RPMI7951 (cell line): Measurements from ENCODE around the gene BTG2. TPM values are rescaled to one million over a fixed set of nuclear protein-coding genes. Genes with fewer than 3 reads are reported as not detected.
A peak's percentile ranks its signal among the peaks of the same experiment; 100 is the strongest.
"Not testable (repeated sequence)": the region's sequence is repeated elsewhere in the genome, so short reads cannot be mapped to it uniquely, and the experiment has no call there.

Experiments used
- DNase-seq: peaks from one replicate; pipeline ENCODE4 v3.0.0-alpha.2; 2012; ENCODE audit warnings: low read depth
- total RNA-seq: library from RNA; depleted of rRNA; stranded (reverse); fragments of >200 nt; shearing (Covaris generic); gene quantifications from 2 replicates; pipeline ENCODE4 v1.2.3, GENCODE V29; 2014

BTG2 gene
- total RNA-seq, 1 experiment from 2014 or later: 0.60 TPM

DNA sequence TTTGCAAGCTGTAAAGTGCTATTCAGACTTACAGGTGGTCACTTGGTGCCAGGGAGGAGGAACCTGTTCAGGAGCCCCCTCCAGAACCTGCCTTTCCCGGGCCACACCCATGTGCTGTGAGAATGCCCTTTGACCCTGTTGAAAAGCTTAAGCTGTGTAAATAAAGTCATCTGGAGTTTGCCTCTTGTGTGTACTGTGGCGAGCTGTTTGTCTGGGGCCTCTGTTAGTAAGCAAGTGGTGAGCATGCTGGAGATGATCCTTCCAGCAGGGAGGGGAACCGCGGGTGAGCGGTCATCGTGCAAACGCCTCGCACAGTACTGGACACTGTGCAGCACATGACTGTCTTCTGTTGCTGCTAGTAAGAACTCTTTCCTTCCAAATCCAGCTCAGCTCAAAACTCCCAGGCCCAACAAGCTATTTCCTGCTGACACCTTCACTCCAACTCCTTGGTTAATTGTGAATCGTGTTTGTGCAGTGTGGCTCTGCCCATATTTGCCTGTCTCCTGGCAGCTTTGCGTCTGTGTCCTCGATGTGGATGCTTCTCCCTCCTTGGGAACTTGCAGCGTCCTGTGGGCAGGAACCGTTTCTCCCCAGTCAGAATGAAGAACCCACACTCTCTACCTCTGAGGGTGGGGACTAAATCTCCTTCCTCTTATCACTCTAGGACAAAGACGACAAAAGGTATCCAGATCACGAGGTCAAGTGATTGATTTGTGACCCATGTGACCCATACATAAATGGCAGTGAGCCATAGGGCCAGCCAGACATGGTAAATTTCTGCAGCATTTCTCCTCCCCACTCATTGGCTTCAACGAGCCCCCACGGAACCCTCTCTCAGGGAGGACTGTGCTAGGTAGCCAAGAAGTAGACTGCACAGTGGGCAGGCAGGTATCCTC lies 13.9 kb upstream of the BTG2 start:
- DNase-seq: no peak

DNA sequence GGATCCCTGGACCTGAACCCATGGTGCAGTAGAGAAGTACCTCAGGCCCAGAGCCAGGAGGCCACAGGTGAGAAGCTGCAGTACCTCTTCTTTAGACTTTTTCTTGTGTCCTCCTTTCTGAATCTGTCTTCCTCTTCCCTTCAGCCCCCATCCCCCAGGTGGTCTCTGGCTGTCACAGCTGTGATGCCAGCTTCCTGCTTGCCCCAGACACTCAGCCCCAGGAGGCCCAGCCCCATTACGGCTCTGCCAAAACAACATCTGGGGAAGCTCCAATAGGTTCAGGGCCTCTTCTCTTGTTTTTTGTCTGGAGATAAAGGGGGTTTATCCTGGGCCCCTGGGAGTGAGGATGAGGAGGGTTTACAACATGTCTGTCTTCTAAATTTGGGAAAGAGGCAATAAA lies 9.5 kb upstream of the BTG2 start:
- no peak for DNase-seq

DNA sequence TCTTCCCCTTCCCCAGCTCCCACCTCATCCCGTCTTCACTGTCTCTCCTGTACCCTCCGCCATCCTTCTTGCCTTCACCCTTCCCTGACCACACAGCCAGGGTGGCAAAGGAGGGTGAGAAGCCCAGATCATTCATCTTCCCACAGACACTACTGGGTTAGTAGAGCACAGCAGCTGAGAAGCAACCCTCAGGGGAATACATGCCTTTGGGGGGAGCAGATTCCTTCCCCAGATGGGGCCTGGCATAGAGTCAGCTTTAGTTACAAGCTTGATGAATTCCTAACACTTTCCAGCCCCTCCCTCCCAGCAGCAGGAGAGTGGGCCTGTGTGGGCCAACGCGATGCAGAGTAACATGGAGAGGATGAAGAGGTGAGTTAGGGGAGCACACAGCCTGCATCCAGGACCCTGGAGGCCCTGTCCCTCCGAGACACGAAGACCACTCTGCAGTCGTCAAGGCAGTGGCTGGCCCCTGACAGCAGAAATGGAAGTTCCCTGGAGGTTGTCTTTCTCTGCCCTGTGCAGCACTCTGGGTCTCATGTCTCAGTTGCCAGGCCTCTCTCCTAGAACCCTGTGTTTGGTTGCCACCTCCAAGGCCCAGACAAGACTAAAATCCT lies 8.8 kb upstream of the BTG2 start:
- no peak for DNase-seq

DNA sequence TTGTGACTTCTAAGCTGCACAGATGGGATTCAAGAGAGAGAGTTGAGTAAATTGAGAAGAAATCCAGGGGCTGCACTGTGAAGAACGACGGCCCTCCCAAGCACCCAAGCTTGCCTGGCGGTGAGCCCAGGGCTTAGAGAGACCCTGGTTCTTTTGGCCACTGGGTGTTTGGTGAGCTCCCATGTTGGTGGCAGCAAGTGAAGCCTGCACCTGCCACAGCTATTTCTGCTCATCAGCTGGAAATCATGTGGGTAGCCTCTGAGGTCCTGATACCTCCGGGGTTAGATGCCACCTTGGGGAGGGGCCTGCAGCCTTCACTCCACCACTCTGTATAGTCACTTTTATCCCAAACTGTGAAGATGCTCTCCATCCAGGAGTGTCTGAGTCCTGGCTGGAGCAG lies 6.2 kb upstream of the BTG2 start:
- no peak for DNase-seq

DNA sequence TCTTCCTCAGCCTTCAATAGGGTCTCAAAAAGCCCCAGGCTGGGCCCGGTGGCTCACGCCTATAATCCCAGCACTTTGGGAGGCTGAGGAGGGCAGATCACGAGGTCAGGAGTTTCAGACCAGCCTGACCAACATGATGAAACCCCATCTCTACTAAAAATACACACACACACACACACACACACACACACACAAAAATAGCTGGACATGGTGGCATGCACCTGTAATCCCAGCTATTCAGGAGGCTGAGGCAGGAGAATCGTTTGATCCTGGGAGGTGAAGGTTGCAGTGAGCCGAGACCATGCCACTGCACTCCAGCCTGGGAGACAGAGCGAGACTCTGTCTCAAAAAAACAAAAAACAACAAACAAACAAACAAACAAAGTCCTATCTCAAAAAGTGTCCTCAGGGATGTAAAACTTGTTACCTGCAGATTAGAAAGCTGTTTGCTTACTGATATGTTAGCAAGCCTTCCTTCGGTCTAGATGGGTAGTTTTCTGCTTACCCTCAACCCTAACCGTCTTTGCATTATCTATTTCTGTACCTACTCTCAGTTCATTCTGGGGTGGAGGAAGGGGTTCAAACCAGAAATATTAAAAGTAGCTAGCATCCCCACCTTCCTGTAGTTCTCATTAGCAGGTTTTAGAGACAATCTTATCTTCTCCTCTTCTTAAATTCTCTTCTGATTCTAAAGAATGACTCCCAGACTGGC lies 5.4 kb upstream of the BTG2 start:
- DNase-seq: not testable (repeated sequence)

DNA sequence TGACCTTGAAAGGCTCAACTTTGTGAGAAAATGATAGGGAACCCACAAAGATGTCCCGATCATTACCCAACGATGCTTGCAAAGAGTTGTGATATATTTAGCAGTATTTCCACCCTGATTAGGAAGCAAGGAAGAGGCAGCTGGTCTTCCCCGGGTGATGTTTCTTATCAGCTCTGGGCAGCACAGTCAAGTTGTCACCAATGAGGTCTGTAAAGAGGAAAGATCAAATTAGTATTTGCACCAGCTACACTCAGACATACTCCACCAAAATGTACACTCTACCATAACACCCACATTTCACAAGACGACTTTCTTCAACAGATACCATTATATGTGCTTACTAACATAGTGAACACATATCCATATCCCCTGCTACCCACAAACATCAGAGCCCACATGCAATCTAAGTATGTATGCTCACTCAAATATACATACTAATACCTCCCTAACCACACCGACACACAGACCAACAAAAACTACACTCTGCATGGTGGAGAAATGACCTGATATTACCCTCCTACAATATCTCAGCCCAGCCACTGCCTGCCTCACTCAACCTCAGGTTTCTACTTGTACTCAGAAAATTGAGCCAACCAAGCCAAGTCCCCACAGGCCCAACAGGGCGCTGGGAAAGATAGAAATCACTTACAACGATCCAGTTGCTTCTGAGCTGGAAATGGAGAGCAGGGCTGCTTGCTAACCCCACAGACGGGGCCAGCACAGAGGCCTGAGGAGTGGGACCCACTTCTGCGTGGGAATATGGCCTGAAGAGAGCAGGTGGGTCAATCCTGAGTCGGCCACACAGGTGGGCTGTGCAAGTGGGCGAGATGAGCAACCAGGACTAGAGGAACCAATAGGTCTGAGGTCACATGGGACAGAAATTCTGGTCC lies 4.6 kb upstream of the BTG2 start:
- DNase-seq: no peak

DNA sequence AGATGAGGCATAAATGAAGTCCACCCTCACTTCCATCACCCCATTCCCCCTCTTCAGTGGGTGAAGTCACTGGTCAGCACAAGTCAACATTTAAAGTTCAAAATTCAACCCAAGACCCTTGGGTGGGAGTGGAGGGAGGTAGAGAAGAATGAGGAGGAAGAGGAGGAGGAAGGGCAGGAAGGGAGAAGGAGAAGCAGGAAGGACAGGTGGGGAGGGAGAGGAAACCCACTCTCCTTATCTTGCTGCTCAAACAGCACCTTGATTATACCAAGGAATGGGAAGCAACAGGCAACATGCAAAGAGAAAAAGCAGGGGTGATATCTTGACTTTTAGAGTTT lies 4.0 kb upstream of the BTG2 start:
- no peak for DNase-seq

DNA sequence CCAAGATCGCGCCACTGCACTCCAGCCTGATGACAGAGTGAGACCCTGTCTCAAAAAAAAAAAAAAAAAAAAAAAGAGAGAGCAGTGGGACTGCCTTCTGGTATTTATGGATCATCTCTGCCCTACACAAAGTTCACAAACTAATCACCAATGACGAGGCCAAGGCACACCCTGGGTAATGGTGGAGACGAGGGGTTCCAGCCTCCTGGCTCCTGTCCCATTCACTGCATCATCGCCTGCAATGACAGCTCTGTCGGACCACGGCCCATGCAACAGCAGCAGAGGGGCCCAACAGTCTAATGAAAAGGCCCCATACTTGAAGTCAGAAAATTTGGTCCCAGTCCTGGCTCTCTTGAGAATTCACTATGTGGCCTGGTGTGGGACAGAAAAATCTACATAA lies 2.9 kb upstream of the BTG2 start:
- DNase-seq: no peak

DNA sequence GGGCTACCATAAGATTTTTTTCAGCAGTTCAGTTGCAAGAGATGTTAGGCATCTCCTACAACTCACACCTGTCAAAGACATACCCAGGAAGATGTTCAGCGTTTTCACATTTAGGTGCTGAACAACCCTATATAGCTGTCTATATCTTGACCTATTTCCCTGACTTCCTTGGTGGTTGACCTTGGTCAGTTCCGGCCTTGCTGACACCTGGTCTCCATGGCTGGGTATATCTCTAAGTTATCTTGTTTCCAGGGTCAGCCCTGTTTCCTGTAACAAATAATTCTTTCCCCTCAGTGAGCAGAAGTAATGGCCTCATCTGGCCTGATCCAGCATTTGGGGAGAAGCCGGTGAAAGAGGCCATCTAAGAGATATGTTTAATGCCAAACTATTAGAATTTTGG lies 2.4 kb upstream of the BTG2 start:
- no peak for DNase-seq

DNA sequence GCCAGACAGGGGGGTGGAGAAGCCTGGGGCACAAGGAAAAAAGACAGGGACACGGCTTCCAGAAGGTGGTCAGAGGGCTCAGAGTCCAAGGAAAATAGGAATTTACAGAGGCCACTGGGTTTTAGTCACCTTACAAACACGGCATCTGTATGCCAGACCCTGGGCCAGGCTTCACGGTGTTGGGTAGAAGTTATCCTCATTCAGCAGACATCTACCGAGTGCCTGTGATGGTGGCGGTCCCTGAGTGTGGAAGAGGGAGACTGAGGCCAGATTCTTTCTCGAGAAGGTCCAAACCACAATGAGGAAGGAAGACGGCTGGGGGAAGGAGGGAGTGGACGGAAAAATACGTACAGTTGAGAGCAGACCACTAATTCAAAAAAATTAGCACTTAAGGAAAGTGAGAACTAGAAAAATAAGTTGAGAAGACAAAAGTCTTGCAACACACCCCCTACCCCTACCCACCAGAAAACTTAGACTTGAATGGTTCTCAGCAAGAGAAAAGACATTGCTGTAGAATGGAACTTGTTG lies 864 bp upstream of the BTG2 start:
- DNase-seq: no peak

DNA sequence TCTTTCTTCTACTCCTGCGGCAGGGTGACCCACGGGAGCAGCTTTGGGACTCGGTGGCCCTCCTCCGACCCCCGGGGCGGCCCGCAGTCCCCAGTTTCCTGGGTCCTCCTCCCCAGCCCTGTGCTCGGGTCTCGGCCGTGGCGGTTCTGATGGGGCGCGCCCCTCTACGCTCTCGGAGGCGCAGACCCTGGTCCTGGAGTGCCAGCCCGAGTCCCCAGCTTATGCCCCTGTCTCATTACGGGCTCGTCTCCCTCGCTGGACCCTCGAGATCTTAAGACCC lies 430 bp downstream of the BTG2 start:
- no peak for DNase-seq

DNA sequence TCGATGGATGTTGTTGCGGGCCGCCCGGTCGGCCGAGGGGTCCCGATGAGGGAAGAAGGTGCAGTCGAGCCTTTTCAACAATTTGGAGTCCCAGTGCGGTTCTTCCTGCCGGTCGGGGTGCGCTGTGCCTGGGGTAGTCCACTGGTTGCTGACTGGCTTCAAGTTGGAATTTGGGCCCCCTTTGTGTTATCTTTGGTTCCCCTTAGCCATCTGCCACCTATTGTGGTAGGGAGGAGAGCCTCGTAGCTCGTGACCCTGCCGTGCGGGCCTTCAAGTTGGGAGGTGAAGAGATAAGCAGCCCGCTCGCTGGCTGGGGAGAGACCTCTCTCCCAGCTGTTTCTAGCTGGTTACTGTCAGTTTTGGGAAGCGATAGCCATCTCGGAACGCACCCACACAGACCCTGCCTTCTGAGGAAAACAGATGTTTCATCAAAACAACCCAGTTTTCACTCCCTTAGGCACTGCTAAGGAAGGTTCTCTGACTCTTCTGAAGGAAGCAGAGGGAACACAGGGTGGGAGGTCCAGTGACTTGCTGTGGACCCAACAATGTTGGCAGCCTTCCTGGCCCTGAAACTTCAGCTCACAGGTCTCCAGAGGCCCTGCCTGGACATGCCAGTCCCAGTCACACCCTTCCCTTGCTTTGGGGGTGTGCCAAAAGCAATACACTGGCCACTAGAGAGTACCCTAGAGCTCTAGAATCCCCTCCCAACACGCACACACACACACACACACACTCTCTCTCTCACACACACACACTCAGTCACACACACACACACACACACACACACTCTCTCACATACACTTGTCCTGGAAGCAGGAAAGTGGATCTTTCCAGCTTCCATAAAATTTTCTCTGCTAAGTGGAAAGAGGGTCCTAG lies 1.0 kb downstream of the BTG2 start:
- DNase-seq: peak; percentile 58

DNA sequence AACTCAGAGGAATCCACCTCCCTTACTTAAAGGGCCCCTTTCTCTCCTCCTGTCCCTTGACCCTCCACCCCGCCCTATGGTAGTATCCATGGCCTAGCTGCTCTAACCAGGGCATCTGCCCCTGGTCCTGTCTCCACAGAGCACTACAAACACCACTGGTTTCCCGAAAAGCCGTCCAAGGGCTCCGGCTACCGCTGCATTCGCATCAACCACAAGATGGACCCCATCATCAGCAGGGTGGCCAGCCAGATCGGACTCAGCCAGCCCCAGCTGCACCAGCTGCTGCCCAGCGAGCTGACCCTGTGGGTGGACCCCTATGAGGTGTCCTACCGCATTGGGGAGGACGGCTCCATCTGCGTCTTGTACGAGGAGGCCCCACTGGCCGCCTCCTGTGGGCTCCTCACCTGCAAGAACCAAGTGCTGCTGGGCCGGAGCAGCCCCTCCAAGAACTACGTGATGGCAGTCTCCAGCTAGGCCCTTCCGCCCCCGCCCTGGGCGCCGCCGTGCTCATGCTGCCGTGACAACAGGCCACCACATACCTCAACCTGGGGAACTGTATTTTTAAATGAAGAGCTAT lies 1.7 kb downstream of the BTG2 start:
- no peak for DNase-seq

DNA sequence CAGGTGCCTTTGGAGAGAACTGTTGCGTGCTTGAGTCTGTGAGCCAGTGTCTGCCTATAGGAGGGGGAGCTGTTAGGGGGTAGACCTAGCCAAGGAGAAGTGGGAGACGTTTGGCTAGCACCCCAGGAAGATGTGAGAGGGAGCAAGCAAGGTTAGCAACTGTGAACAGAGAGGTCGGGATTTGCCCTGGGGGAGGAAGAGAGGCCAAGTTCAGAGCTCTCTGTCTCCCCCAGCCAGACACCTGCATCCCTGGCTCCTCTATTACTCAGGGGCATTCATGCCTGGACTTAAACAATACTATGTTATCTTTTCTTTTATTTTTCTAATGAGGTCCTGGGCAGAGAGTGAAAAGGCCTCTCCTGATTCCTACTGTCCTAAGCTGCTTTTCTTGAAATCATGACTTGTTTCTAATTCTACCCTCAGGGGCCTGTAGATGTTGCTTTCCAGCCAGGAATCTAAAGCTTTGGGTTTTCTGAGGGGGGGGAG lies 2.4 kb downstream of the BTG2 start:
- no peak for DNase-seq

DNA sequence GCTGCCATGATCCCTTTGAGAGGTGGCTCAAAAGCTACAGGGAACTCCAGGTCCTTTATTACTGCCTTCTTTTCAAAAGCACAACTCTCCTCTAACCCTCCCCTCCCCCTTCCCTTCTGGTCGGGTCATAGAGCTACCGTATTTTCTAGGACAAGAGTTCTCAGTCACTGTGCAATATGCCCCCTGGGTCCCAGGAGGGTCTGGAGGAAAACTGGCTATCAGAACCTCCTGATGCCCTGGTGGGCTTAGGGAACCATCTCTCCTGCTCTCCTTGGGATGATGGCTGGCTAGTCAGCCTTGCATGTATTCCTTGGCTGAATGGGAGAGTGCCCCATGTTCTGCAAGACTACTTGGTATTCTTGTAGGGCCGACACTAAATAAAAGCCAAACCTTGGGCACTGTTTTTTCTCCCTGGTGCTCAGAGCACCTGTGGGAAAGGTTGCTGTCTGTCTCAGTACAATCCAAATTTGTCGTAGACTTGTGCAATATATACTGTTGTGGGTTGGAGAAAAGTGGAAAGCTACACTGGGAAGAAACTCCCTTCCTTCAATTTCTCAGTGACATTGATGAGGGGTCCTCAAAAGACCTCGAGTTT lies 3.1 kb downstream of the BTG2 start:
- no peak for DNase-seq

DNA sequence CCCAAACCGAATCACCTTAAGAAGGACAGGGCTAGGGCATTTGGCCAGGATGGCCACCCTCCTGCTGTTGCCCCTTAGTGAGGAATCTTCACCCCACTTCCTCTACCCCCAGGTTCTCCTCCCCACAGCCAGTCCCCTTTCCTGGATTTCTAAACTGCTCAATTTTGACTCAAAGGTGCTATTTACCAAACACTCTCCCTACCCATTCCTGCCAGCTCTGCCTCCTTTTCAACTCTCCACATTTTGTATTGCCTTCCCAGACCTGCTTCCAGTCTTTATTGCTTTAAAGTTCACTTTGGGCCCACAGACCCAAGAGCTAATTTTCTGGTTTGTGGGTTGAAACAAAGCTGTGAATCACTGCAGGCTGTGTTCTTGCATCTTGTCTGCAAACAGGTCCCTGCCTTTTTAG lies 3.6 kb downstream of the BTG2 start:
- DNase-seq: no peak

DNA sequence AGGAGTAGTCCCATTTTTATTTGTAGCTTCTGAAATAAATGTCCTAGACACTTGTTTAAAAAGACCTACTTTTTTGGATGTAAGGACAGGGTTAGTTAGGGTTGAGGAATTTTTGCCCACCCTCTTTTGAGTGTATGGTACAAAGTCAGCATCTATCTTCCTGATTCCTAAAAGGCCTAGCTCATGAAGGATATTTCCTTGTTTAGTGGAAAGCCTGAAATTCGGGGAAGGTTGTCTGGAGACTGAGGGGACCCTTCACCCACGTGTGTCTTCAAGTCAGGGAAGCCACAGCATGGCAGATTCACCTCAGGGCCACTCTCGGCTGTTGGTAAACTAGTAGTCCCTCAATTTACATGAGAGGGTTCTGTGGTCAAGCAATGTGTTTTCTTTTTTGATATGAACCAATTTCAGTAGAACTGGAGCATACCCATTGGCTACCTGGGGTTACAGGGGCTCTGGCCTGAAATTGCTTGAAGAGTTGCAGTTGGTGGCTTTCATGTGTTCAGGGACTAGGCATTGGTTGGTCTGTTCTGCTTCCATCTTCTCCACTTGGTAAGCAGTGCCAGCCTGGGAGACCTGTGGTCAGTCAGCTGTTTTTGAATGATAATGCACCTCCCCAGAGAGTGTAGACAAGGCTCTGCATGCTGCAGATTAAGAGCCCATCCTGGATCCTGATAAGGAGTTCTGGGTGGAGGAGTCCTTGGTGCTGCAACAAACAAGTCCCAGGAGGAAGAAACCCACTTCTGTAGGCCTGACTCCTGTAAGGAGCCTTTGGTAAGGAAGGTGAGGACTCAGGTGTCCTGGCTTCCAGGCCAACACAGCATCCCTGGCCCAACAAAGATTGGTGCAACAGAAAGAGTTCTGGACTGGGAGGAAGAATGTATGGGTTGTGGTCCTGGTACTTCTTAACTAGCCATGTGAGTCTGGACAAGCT lies 6.3 kb downstream of the BTG2 start:
- DNase-seq: no peak

DNA sequence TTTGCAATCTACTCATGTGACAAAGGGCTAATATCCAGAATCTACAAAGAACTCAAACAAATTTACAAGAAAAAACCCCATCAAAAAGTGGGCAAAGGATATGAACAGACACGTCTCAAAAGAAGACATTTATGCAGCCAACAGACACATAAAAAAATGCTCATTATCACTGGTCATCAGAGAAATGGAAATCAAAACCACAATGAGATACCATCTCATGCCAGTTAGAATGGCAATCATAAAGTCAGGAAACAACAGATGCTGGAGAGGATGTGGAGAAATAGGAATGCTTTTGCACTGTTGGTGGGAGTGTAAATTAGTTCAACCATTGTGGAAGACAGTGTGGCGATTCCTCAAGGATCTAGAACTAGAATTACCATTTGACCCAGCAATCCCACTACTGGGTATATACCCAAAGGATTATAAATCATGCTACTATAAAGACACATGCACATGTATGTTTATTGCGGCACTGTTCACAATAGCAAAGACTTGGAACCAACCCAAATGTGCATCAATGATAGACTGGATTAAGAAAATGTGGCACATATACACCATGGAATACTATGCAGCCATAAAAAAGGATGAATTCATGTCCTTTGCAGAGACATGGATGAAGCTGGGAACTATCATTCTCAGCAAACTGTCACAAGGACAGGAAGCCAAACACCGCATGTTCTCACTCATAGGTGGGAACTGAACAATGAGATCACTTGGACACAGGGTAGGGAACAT lies 8.9 kb downstream of the BTG2 start:
- not testable (repeated sequence) for DNase-seq
